ENCODE data around the gene PTEN.

- TF ChIP-seq CTCF (IDR thresholded peaks at IDR 0.05; ENCODE audit: borderline replicate concordance, extremely low read depth, low read length, poor library complexity, severe bottlenecking) (no peak), EZH2 (IDR thresholded peaks at IDR 0.05; ENCODE audit: borderline replicate concordance, low read depth, low read length, severe bottlenecking) (no peak)
Observed at GRCh38 chr10:87836098-87836497, 27.3 kb upstream of the PTEN start.
